Measurements from ENCODE around the gene EDNRB.
"Not testable (repeated sequence)": the region's sequence is repeated elsewhere in the genome, so short reads cannot be mapped to it uniquely, and the experiment has no call there.

Gene EDNRB

GRCh38 chr13:77896536-77896935 is 22.1 kb downstream of the EDNRB start:
- DNase-seq (ENCODE audit: low spot score) = no peak

GRCh38 chr13:77894743-77895142 is 23.9 kb downstream of the EDNRB start:
- DNase-seq (ENCODE audit: low spot score) = no peak

GRCh38 chr13:77893066-77893465 is 25.6 kb downstream of the EDNRB start:
- no peak for DNase-seq (ENCODE audit: low spot score)

- DNase-seq (ENCODE audit: low spot score) = no peak
These were observed 26.1 kb downstream of the EDNRB start for GRCh38 chr13:77892491-77892890.

- no peak for DNase-seq (ENCODE audit: low spot score)
These were observed 27.1 kb downstream of the EDNRB start for GRCh38 chr13:77891486-77891885.

GRCh38 chr13:77891041-77891440 is 27.6 kb downstream of the EDNRB start:
- no peak for DNase-seq (ENCODE audit: low spot score)

GRCh38 chr13:77883328-77883727 is 35.3 kb downstream of the EDNRB start:
- no peak for DNase-seq (ENCODE audit: low spot score)

- DNase-seq (ENCODE audit: low spot score) = no peak
These were observed 40.4 kb downstream of the EDNRB start for GRCh38 chr13:77878190-77878589.

GRCh38 chr13:77876176-77876575 is 42.5 kb downstream of the EDNRB start:
- DNase-seq (ENCODE audit: low spot score) = no peak

- DNase-seq (ENCODE audit: low spot score) = no peak
These were observed 44.2 kb downstream of the EDNRB start for GRCh38 chr13:77874406-77874805.

GRCh38 chr13:77872995-77873394 is 45.6 kb downstream of the EDNRB start:
- DNase-seq (ENCODE audit: low spot score) = no peak

- DNase-seq (ENCODE audit: low spot score) = no peak
These were observed 47.0 kb downstream of the EDNRB start for GRCh38 chr13:77871596-77871995.

- DNase-seq (ENCODE audit: low spot score) = no peak
These were observed 49.9 kb downstream of the EDNRB start for GRCh38 chr13:77868717-77869116.

GRCh38 chr13:77866971-77867370 is 51.7 kb downstream of the EDNRB start:
- DNase-seq (ENCODE audit: low spot score) = no peak

- DNase-seq (ENCODE audit: low spot score) = peak; percentile 9
These were observed 53.0 kb downstream of the EDNRB start for GRCh38 chr13:77865622-77866021.

GRCh38 chr13:77863144-77863543 is 55.5 kb downstream of the EDNRB start:
- DNase-seq (ENCODE audit: low spot score) = no peak

GRCh38 chr13:77861741-77862140 is 56.9 kb downstream of the EDNRB start:
- no peak for DNase-seq (ENCODE audit: low spot score)

GRCh38 chr13:77860507-77860981 is 58.1 kb downstream of the EDNRB start:
- no peak for DNase-seq (ENCODE audit: low spot score)

GRCh38 chr13:77859450-77859849 is 59.2 kb downstream of the EDNRB start:
- DNase-seq (ENCODE audit: low spot score) = no peak

GRCh38 chr13:77857531-77858209 is 61.0 kb downstream of the EDNRB start:
- DNase-seq (ENCODE audit: low spot score) = no peak

GRCh38 chr13:77853703-77854102 is 64.9 kb downstream of the EDNRB start:
- no peak for DNase-seq (ENCODE audit: low spot score)

GRCh38 chr13:77848050-77848449 is 70.6 kb downstream of the EDNRB start:
- DNase-seq (ENCODE audit: low spot score) = not testable (repeated sequence)

GRCh38 chr13:77846173-77846572 is 72.5 kb downstream of the EDNRB start:
- no peak for DNase-seq (ENCODE audit: low spot score)
